Calu3 (cell line): ENCODE measurements around the gene GATAD2A. TPM values are rescaled to one million over a fixed set of nuclear protein-coding genes. Genes with fewer than 3 reads are reported as not detected.
"Not testable (repeated sequence)": the region's sequence is repeated elsewhere in the genome, so short reads cannot be mapped to it uniquely, and the experiment has no call there.

Experiments
- BruUV-seq: library from RNA; stranded (reverse); fragments of 400-500 nt; replicated peaks from 2 replicates; lab custom pipeline; 2021; lab: Mats Ljungman, UMichigan
- CTCF ChIA-PET: fragments of 300-600 bp; sonication (Branson Sonifier 250); formaldehyde crosslinking; loops from one replicate; lab custom pipeline; 2022; ENCODE audit warnings: antibody characterized with exemption; lab: Charles Lee
- DNase-seq: peaks from one replicate; pipeline ENCODE4 v3.0.0; 2022
- H3K27ac Mint-ChIP-seq: one replicate; pipeline ENCODE4 v1.8.0; 2022; ENCODE audit warnings: mixed read lengths; ENCODE audit not compliant: unreplicated experiment
- H3K27me3 Mint-ChIP-seq: one replicate; pipeline ENCODE4 v1.8.0; 2022; ENCODE audit warnings: mixed read lengths; ENCODE audit not compliant: unreplicated experiment
- H3K36me3 Mint-ChIP-seq: one replicate; pipeline ENCODE4 v1.8.0; 2022; ENCODE audit warnings: mild to moderate bottlenecking, moderate library complexity, mixed read lengths; ENCODE audit not compliant: insufficient read depth, unreplicated experiment
- H3K4me1 Mint-ChIP-seq: one replicate; pipeline ENCODE4 v1.8.0; 2022; ENCODE audit warnings: mild to moderate bottlenecking, low read depth, mixed read lengths; ENCODE audit not compliant: unreplicated experiment
- H3K4me3 Mint-ChIP-seq: one replicate; pipeline ENCODE4 v1.8.0; 2022; ENCODE audit warnings: mild to moderate bottlenecking, low read depth, moderate library complexity, mixed read lengths; ENCODE audit not compliant: unreplicated experiment
- H3K9me3 Mint-ChIP-seq: one replicate; pipeline ENCODE4 v1.8.0; 2022; ENCODE audit warnings: low read depth, mixed read lengths; ENCODE audit not compliant: unreplicated experiment
- intact Hi-C: fragments of 100-400 bp; cut with micrococcal nuclease; formaldehyde crosslinking; loops from one replicate; pipeline ENCODE4 v1.10.0; 2022; ENCODE audit not compliant: unreplicated experiment
- total RNA-seq: library from RNA; stranded (reverse); gene quantifications from 2 replicates; pipeline ENCODE4 v1.2.3, GENCODE V29; 2022
- TF ChIP-seq, protein P1 (sequence below): fragments of 200-600 bp; IDR thresholded peaks from one replicate; pipeline ENCODE4 v1.8.0; 2022; ENCODE audit warnings: antibody characterized with exemption; ENCODE audit not compliant: unreplicated experiment

The GATAD2A gene
- total RNA-seq, 1 experiment from 2014 or later: 79.8 TPM

DNA sequence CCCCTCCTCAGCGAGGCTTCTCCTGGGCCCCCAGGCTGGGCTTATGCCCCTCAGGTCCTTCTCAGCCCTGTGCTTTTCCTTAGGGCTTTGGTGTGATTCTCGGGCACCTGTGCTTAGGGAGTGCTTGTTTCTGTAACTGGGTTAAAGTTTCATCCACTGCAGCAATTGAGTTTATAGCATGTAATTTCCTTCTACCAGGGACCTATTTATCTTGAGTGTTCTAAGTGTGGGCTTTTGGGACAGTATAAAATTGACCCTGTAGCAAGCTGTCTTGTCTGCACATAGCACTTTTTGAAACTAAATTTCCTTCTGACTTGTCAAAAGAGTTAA is 47.6 kb downstream of the GATAD2A start:
- Mint-ChIP-seq H3K27me3 (no peaks in the 10 kb centered on the region), H3K4me3 (no peak overlapping the region), H3K9me3 (no peaks in the 10 kb centered on the region), H3K36me3 (peaks cover 11% of the 10 kb centered on the region), H3K27ac (no peak overlapping the region), H3K4me1 (peaks cover 3% of the 10 kb centered on the region)
- DNase-seq: no peak
- BruUV-seq: no TSS peak
- CTCF ChIA-PET: no interaction called here
- TF ChIP-seq, protein P1, sequence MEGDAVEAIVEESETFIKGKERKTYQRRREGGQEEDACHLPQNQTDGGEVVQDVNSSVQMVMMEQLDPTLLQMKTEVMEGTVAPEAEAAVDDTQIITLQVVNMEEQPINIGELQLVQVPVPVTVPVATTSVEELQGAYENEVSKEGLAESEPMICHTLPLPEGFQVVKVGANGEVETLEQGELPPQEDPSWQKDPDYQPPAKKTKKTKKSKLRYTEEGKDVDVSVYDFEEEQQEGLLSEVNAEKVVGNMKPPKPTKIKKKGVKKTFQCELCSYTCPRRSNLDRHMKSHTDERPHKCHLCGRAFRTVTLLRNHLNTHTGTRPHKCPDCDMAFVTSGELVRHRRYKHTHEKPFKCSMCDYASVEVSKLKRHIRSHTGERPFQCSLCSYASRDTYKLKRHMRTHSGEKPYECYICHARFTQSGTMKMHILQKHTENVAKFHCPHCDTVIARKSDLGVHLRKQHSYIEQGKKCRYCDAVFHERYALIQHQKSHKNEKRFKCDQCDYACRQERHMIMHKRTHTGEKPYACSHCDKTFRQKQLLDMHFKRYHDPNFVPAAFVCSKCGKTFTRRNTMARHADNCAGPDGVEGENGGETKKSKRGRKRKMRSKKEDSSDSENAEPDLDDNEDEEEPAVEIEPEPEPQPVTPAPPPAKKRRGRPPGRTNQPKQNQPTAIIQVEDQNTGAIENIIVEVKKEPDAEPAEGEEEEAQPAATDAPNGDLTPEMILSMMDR: no peak
- intact Hi-C loops: no loop called here

DNA sequence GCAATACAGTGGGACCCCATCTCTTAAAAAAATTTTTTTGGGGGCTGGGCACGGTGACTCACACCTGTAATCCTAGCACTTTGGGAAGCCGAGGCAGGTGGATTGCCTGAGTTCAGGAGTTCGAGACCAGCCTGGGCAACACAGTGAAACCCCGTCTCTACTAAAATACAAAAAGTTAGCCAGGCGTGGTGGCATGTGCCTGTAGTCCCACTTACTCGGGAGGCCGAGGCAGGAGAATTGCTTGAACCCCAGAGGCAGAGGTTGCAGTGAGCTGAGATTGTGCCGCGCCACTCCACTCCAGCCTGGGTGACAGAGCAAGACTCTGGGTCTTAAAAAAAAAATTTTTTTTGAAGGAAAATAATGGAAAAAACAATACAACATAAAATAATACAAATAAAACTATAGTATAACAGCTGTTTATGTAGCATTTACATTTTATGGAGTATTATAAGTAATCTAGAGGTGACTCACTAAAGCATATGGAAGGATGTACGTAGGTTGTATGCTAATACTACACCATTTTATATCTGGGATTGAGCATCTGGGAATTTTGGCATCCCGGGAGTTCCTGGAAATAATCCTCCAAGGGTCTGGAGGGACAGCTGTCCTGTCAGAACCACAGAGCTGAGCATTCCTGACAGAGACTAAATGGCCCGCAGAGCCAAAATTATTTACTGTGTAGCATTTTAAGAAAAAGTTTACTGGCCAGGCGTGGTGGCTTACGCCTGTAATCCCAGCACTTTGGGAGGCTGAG is 49.9 kb downstream of the GATAD2A start:
- H3K4me3 Mint-ChIP-seq, H3K27ac Mint-ChIP-seq, intact Hi-C loops, BruUV-seq, CTCF ChIA-PET, H3K9me3 Mint-ChIP-seq, DNase-seq, H3K27me3 Mint-ChIP-seq: not testable (repeated sequence)
- Mint-ChIP-seq H3K36me3 (peaks cover 11% of the 10 kb centered on the region), H3K4me1 (peaks cover 15% of the 10 kb centered on the region)

DNA sequence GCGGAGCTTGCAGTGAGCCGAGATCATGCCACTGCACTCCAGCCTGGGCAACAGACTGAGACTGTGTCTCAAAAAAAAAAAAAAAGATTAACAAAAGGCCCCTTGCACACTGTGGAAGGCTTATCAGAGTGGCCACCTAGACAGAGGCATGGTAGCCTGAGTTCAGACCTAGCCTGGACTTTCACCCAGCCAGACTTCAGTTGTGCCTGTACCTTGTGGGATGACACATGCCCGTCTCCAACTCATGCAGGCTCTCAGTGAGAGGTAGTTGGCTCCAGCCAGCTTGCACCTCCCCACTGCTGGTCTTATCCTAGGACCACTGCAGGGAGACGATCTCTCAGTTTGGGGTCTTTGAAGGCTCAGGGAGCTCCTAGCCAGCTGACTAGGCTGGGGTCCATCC is 52.2 kb downstream of the GATAD2A start:
- Mint-ChIP-seq H3K27me3 (no peaks in the 10 kb centered on the region), H3K4me1 (peaks cover 24% of the 10 kb centered on the region)

DNA sequence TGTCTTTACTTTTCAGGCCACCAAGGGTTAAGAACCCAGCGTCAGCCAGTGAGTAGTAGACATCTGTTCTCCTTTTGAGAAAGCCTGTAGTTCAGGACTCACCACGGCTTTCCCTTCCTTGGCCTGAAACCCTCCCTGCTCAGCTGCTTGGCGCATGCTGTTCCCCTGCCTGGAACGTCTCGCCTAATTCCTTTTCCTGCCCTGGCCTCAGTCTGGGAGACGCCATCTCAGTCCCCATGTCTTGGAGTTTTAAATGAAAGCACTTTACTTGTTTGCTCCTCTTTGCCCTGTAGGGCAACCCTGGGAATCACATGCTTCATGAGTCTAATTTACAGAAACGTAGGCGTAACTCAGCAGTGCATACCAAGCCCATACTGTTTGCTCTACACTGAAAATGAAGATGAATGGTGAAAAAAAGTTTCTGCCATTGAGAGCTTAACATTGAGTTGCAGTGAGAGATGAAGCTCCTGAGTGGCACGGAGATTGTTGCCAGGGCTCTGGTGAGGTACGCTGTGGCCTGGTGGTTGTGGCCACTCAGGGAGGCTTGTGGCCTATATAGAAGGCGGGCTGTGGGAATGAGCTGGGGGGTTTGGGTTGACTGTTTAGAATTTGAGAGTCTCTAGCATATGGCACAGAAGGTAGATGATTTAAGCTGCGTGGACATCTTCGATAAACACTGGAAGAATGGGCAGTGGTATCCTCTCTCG is 52.8 kb downstream of the GATAD2A start:
- Mint-ChIP-seq H3K27me3 (no peaks in the 10 kb centered on the region), H3K4me1 (peaks cover 24% of the 10 kb centered on the region), H3K36me3 (peaks cover 11% of the 10 kb centered on the region), H3K27ac (no peak overlapping the region), H3K4me3 (no peak overlapping the region), H3K9me3 (no peaks in the 10 kb centered on the region)
- CTCF ChIA-PET: no interaction called here
- TF ChIP-seq, protein P1: no peak
- BruUV-seq: no TSS peak
- intact Hi-C loops: no loop called here
- DNase-seq: no peak

More for the DNA sequence above, 52.2 kb downstream of the GATAD2A start:
- no peak for DNase-seq
- Mint-ChIP-seq H3K4me3 (no peak overlapping the region), H3K27ac (no peak overlapping the region), H3K36me3 (peaks cover 11% of the 10 kb centered on the region), H3K9me3 (no peaks in the 10 kb centered on the region)
- TF ChIP-seq, protein P1: no peak
- CTCF ChIA-PET: no interaction called here
- no TSS peak for BruUV-seq
- intact Hi-C loops: no loop called here

DNA sequence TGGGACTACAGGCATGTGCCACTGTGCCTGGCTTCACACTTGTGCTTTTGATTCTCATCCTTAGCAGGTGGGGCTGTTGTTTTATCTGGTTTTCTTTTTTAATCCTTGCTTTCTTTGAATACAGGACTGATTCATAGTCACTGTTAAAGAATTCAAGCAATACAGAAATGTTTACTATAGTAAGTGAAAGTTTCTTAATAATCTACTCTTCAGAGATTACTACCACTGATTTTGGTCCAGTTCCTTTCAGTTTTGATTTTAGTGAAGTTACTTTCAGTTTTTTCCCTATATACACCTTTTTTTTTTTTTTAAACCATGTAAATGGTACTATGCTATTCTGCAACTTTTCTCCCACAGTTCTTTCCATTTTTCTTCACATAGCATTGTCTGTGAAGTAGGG is 53.6 kb downstream of the GATAD2A start:
- Mint-ChIP-seq H3K27me3 (no peaks in the 10 kb centered on the region), H3K4me1 (peaks cover 24% of the 10 kb centered on the region), H3K27ac (no peak overlapping the region), H3K36me3 (peaks cover 11% of the 10 kb centered on the region), H3K4me3 (no peak overlapping the region), H3K9me3 (no peaks in the 10 kb centered on the region)
- CTCF ChIA-PET: no interaction called here
- intact Hi-C loops: no loop called here
- TF ChIP-seq, protein P1: no peak
- DNase-seq: no peak
- no TSS peak for BruUV-seq
